Measurements from ENCODE around the gene TPK1.

TPK1 gene

GRCh38 chr7:144519925-144520324 is 315.9 kb downstream of the TPK1 start:
- DNase-seq, result no peak

DNA sequence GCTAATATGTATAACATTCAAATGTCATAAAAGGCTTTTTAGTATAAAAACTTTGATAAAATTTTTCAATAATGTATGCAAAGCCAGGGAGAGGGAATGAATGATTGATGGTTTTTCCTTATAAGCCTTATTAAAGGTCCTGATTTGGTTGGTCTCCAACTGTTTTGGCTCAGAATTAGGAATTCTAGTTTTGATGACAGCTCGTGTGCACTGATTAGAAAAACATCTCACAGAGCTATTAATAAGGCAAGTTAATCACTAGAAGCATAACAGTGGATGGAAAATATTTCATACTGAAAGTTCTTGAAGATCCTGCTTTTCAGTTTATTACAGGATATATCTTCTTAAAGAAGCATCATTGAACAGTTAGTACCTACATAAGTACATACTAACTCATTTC is 317.5 kb downstream of the TPK1 start:
- DNase-seq, result no peak

DNA sequence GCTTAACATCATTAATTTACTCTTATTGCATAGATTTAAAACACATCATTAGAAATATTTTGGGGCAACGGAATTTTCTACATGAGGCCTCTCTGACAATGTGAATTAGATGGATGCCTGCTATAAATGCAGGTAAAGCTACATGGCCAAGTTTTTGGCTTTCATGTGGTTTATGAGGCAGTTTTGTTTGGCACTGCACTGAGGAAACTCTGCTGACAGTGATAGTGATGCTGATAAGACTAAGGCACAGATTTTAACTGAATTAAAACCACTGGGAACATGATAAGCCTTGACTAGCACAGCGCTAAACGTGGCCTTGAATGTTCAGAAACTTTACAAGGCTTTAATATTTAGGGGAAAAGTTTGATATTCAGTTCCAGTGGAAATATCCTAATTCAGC is 318.1 kb downstream of the TPK1 start:
- DNase-seq, result no peak

- DNase-seq, result no peak
These were observed 318.9 kb downstream of the TPK1 start for GRCh38 chr7:144516729-144517525.

- no peak for DNase-seq
These were observed 322.5 kb downstream of the TPK1 start for GRCh38 chr7:144513334-144513733.

DNA sequence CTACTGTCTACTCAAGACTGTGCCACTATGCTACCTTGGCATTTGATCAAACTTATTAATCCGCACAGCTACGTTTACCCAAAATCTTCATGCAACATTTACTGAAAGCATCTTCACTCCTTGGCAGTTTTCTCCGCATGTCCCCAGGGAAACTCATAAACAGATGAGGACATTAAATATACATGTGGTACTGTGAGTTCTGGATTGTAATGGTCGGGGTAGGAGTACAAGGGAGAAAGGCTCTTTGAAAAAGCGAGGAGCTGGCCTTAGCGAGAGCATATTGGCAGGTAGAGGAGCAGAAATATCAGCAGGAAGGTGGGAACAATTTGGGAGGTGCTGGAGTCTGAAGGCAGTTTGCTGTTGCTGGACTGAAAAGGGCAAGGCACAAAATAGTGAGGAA is 325.2 kb downstream of the TPK1 start:
- no peak for DNase-seq

DNA sequence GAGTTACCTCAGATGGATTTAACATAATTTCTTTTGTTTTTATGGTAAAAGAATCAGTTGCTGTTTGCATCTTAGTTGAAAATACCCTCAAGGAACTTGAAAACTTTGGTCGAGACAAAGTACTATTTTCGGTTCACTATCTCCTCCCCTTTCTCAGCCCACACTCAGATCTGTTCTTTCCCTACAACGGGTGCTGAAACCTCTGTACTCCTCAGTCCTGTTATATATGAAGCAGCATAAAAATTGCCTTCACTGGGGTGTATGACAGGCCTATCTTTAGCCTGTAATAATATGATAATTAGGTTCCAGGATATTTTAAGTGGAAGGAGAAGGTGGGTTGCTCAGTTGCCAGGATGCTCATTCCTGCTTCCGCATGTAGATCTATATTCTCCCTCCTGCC is 327.2 kb downstream of the TPK1 start:
- no peak for DNase-seq

DNA sequence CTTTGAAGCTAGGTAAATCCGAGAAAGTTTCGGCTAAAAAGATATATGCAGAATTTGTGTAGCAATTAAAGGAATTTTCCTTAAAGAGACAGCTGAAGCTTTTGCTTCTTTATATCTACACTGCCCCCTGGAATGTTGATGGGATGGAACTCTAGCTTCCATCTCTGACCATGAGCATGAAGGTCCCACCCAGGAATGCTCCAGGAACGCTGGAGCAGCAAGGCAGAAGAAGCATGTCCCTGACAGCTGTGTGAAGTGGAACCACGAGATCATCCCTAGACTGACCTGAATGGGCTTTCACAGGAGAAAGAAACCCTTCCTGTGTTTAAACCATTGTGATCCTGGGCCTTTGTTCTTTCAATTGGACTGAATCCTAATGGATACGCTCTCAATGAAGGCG is 332.6 kb downstream of the TPK1 start:
- no peak for DNase-seq

DNA sequence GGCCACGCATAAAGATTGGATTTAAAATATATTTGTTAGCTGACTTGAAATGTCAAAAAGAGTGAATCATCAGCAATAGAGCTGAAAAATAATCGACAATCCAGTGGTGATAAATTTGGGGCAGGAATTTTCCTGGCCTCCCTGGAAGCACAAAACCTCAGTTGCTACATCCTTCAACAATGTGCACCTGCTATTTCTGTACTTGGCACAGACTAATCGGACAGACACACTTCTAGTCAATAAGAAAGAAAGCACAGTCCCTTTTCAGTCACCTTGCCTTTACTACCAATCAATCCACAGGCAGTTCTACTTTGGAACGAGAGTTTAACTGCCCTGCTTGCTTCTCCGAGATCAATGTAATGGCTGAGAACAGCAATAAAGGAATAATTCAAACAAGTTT is 335.6 kb downstream of the TPK1 start:
- DNase-seq, result no peak

DNA sequence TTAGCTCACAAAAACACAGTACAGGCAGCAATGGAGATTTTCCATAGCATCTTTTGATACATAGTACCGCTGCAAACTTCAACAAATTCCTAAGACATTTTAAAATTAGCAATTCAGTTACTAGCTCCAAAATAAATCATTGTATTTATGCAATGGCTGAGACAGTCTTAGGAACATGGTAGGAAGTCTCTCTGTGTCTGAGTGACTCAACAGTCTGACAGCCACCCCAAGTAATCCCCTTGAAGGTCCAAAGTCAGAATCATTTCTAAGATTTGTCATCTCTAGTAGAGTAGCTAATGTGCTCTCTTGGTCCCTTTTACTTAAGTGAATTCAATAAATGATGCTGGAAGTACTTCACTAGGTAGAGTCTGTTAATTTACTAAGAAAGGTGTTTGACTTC is 338.6 kb downstream of the TPK1 start:
- no peak for DNase-seq

DNA sequence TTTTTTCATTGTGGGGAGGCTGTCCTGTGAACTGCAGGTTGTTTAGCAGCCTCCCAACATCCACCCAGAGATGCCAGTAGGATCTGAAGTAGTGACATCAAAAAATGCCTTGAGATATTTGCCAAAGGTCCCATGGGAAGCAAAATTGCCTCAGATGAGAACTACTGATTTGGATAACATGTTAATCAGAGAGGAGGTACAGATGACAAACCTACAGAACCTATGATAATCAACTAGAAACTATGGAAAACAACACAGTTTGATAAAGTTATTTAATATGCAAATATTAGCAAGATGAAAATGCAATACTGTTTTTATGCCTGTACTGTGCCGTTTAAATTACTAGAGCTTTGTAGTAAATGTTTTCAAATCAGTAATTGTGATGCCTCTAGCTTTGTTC is 341.5 kb downstream of the TPK1 start:
- no peak for DNase-seq

- DNase-seq, result no peak
These were observed 346.3 kb downstream of the TPK1 start for GRCh38 chr7:144489504-144489903.

DNA sequence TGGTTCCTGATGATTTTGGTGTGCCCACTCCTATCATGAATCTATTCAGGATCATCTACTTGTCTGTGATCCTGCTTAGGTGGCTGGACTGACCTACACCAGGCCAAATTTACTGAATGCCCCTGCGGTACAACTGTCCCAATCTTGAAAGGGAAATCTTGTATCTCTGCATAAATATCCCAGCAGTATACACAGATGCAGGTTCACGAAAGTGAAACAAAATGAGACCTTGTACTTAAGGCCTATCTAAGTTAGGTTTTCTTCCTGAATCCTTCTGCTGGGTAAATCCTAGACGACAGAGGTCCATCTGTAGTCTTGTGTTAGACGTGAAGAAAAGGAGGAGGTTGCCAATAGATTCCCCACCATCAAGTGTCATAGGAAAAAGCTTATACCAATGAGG is 346.9 kb downstream of the TPK1 start:
- DNase-seq, result no peak

- DNase-seq, result no peak
These were observed 348.0 kb downstream of the TPK1 start for GRCh38 chr7:144487901-144488300.

DNA sequence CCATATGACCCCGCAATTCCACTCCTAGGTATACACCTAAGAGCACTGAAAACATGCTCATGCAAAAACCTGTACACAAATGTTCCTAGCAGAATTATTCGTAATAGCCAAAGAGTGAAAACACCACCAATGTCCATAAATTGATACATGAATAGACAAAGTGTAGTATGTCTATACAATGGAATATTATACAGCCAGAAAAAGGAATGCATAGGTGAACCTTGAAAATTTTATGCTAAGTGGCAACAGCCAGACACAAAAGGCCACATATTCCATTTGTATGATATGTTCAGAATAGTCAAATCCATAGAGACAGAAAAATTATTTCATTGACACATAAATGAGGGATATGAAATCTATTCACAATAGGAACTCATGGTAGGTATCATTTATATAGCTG is 351.4 kb downstream of the TPK1 start:
- no peak for DNase-seq

DNA sequence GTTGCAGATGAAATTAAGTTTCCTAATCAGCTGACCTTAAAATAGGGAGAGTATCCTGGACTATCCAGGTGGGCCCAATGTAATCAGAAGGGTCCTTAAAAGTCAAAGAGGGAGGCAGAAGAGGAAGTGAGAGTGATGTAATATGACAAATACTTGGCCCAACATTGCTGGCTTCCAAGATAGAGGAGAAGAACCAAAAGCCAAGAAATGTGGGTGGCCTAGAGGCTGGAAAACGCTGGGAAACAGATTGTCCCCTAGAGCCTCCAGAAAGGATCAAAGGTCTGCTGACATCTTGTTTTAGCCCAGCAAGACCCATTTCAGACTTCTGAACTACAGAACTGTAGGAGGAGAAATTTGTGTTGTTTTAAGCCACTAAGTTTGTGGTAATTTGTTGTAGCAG is 352.7 kb downstream of the TPK1 start:
- DNase-seq, result no peak

GRCh38 chr7:144481833-144482232 is 354.0 kb downstream of the TPK1 start:
- no peak for DNase-seq

DNA sequence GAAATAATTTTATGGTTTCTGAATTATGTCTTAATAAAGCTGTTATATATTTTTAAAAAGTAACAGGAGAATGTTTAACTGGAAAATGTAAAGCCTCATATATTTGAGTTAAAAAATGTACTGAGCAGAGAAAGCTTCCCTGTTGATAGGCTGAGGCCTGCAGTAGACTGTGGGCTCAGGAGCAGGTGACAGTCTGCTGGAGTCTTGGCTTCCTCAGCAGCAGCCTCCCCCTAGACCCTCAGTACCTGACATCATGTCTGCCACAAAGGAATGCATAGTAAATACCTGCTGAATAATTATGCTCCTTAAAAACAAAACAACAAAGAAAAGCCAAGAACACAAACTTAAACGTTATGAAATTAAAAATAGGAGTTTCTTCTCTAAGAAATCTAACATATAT is 358.5 kb downstream of the TPK1 start:
- DNase-seq, result no peak

GRCh38 chr7:144474800-144475615 is 360.8 kb downstream of the TPK1 start:
- no peak for DNase-seq

- no peak for DNase-seq
These were observed 361.5 kb downstream of the TPK1 start for GRCh38 chr7:144474363-144474762.

DNA sequence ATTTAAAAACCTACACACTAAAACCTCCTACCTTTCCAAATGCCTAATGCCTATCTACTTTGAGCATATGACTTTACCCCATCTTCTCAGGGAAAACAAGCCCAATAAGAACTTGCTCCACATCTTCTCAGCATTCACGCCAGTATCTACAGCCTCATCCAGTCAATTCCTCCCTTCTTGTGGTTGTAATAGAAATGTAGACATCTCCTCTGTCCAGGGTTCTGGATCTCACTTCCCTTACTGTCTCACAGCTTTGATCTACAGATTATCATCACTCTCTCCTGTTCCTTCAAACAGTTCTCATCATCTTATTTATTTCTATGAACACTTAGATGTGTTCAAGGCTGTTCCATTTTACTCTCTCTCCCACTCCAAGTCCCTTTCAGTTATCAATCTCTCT is 361.9 kb downstream of the TPK1 start:
- DNase-seq, result no peak

- no peak for DNase-seq
These were observed 365.8 kb downstream of the TPK1 start for GRCh38 chr7:144470078-144470477.

GRCh38 chr7:144468990-144469732 is 366.7 kb downstream of the TPK1 start:
- no peak for DNase-seq

DNA sequence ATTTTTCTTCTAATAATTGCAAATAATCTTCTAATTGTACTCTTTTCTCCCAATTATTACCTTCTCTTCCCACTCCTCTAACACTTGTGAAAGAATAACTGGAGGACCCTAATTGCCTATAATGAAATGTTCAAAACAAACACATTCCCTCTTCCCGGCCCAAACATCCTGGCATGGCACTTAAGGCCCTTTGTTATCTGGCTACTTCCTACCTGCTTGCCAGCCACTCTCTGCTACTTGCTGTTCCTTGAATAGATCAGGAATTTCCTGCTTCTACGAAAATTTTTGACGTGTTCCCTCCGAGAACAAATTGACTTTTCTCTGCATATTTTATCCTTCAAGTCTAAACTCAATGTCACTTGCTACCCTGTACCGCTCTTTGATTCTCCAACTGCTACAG is 376.2 kb downstream of the TPK1 start:
- no peak for DNase-seq

Measured in NCI-H446 treated with DMSO at 0.1 percent for 48 hours (cell line).